Stimulated activated CD4-positive, alpha-beta T cell treated with anti-CD3 and anti-CD28 coated beads, TNF-alpha, amount 100 ng/mL, for 24 hours (primary cell): Measurements from ENCODE around the gene PCDHGB3.
A peak's percentile ranks its signal among the peaks of the same experiment; 100 is the strongest.

Source experiments
- DNase-seq, 3 experiments: peaks; one replicate each; pipeline ENCODE4 v3.0.0-alpha.2; 2020; ENCODE audit warnings: low read depth in 3 of 3

PCDHGB3 gene

DNA sequence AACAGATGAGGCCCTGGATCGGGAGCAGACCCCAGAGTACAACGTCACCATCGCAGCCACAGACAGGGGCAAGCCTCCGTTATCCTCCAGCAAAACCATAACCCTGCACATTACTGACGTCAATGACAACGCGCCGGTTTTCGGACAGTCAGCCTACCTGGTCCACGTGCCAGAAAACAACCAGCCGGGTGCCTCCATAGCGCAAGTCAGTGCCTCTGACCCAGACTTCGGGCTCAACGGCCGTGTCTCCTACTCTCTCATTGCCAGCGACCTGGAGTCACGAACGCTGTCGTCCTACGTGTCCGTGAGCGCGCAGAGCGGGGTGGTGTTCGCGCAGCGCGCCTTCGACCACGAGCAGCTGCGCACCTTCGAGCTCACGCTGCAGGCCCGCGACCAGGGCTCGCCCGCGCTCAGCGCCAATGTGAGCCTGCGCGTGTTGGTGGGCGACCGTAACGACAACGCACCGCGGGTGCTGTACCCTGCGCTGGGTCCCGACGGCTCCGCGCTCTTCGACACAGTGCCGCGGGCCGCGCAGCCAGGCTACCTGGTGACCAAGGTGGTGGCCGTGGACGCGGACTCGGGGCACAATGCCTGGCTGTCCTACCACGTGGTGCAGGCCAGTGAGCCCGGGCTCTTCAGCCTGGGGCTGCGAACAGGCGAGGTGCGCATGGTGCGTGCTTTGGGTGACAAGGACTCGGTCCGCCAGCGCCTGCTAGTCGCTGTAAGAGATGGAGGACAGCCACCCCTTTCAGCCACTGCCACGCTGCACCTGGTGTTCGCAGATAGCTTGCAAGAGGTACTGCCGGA, 49.2 kb downstream of the PCDHGB3 start:
- DNase-seq, result no peak

GRCh38 chr5:141420855-141421488, 50.9 kb downstream of the PCDHGB3 start, which contains the start of gene PCDHGA11:
PCDHGA11 (plus strand) TSS chr5:141421051; CDS start chr5:141421228, 177 bp downstream.
- peak in 1 of 3 experiments; percentile 36 for DNase-seq

GRCh38 chr5:141421489-141421855, 51.4 kb downstream of the PCDHGB3 start:
- DNase-seq, result no peak
